Endothelial cell of hepatic sinusoid (primary cell): ENCODE measurements around the gene FOXD4.
"Not testable (repeated sequence)": the region's sequence is repeated elsewhere in the genome, so short reads cannot be mapped to it uniquely, and the experiment has no call there.

Experiments
- in situ Hi-C: cut with HindIII; loops from 2 replicates; pipeline ENCODE4 v1.10.0; 2017; ENCODE audit warnings: low sequenced_read_pairs

The FOXD4 gene

DNA sequence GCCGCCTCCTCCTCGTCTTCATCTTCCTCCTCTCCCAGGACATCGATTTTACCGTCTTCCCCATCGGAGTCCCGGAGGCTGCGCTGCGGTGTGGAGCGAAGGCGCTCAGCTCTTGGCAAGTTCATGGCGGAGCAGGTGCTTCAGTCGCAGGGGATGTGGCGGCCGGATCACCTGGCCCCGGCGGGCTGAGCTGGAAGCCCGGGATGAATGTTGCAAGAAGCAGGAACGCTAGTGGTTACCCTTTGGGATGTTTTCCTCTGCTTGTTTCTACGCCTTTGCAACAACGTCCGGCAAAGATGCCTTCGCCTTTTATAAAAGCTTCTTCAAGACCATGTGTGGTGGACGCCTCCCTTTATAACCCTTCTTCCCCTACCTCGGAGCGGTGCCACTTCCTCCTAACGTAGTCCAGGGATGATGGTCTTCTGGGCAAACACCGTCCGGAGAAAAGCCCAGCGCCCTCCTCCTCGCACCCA lies at the start of gene FOXD4:
Gene FOXD4 (minus strand): TSS at position 423 of the 473 bp plus-strand sequence. CDS start 298 bp downstream, at position 125.
- in situ Hi-C loops: not testable (repeated sequence)

DNA sequence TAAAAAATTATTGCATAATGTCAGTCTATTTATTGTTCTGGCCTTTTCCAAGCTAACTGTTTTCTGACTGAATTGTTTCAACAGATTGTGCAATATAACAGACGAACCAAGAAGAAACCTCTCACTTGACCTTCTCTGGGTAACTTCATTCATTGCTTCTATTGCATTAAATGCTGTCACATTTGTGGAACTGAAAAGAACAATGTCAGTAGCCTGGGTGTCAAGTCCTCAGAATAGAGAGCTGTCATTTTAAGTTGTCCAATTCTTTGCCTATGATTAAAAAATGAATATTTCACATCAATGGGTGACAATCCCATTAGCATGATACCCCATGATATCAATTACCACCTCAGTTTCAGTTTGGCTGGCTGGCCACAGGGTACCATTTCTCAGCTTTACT lies 41.7 kb upstream of the FOXD4 start:
- in situ Hi-C loops: not testable (repeated sequence)

DNA sequence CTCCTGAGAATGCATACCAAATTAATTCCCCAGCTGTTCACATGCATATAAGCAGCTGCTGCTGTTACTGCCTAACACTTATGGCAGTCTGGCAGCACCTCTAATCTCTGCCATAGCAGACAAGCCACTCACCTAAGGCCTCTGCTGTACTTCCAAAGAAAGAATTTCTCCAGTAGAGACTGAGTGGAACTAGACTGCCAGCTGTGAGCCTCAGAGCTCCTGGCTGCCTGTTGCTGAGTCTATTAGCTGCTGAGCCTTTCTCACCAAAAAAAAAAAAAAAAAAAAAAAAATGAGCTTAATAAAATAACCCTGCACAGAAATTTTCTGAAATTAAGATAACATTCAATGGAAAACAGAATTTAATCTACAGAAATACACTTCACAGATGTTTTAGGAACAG lies 33.0 kb upstream of the FOXD4 start:
- in situ Hi-C loops: not testable (repeated sequence)

DNA sequence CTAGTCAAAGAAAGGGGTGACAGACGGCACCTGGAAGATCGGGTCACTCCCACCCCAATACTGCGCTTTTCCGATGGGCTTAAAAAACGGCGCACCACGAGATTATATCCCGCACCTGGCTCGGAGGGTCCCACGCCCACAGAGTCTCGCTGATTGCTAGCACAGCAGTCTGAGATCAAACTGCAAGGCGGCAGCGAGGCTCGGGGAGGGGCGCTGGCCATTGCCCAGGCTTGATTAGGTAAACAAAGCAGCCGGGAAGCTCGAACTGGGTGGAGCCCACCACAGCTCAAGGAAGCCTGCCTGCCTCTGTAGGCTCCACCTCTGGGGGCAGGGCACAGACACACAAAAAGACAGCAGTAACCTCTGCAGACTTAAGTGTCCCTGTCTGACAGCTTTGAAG lies 21.7 kb upstream of the FOXD4 start:
- in situ Hi-C loops: not testable (repeated sequence)

DNA sequence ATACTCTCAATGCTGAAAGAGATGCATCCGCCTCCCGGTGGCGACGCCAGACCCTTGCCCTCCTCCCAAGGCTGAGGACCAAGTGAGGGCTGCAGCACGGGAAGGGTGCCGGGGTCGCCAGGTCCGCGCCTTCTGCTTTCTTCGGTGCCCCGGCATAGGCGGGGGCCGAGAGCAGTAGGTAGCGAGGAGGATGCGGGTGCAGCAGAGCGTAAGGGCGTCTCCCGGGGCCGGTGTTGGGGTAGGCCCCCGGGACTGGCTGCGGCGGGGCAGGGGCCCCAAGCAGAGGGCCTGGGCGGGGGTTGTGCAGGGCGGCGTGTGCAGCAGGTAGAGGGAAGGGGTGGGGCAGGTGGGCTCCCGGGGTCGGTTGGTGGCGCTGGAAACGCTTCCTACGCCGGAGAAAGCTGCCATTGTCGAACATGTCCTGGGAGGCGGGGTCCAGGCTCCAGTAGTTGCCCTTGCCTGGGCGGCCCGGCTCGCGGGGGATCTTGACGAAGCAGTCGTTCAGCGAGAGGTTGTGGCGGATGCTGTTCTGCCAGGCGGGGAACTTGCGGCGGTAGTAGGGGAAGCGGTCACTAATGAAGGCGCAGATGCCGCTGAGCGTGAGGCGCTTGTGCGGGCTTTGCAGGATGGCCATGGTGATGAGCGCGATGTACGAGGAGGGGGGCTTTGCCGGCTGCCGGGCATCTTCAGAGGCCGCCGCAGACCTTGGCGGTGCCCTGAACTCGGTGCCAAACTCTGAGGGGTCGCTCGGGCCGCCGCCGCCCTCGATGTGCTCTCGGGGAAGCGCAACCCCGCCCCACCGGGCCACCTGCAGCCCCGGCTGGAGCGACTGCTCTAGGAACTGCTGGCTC lies 848 bp downstream of the FOXD4 start:
- in situ Hi-C loops: not testable (repeated sequence)

DNA sequence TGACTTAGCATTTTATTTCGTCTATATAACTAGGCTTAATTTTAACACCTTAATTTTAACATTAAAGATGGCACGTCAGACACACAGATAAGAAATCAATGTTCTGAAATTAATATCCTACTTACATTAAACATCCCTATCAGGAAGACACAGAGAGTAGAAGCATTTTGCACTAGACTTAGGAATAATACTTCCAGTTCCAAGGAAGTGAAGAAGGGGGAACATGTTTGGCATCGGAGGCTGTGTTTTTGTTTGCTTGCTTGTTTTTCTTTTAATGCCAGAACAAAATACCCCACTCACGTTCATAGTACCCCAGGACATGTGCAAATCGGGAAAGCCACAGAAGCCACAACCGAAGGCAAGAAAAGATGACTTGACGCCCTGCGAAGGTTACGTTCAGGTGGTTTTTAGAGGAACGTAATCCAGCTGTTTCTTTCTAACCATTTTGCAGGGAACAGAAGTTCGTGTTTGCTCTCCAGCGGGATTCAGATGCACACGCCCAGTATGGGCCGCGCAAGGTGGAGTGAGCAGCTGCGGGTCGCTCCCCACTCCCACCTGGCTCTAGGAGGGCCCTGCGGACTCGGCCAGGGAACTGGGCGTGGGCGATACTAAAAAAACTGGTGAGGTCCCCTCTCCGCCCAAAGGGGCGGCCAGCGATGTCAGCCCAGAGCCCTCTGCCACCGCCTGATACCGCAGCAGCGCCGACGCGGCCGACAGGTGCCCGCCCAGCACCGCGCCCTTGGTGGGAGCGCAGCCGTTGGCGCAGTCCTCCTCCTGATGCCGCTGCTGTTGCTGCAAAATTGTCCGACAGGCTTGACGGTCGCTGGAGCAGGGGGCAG lies 1.8 kb downstream of the FOXD4 start:
- in situ Hi-C loops: not testable (repeated sequence)

DNA sequence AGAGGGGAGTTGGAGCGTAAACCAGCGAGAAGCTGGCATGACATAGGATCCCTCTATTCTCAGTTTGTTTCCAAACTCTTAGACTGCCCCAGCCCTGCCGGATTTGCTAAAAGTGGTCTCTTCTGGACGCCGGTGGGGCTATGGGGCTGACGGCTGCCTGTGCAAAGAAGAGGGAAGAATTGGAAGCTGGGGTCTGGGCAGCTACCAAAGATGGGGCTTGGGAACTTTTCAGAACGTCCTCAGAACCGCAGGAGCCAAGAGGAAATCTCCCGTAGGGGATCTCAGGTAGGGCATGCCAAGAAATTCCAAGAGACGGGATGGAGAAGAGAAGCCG lies 3.1 kb downstream of the FOXD4 start:
- in situ Hi-C loops: not testable (repeated sequence)

DNA sequence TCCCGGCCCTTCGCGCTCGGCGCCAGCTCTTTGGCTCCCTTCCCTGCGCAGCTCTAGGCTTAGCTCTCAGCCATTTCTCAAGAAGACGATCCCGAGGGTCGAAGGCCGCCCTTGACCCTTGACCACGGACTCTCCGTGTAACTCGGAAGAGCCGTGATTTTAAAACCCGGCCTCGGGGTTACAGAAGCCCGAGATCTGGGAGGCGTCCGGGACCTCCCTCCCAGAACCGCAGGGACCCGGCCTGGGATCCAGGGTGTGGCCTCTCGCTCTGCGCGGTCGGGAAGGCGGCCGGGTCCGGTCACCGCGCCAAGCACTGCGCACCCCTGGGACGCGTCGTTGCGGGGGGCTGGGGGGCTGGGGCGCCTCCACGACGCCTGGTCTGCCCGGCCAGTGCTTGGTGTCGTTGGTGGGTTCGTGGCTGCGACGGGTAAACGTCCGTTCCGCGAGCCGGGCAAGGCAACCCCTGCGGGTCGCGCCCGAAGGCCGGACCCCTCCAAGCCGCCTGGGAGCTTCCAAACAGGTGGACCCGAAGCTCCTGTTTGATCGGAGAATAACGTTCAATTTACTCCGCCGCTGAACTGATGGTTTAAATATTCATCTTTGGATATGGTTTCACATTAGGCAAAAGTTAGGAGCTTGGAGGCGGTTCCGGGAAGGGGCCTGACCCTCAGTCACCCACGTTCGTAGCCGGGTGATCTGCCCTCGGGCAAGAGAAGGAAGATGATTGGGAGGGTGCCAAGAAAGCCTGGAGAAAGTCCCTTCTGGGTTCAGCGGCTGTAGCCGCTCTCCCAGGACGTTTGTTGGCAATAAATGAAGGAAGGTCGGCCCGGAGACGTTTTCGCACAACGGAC lies 3.7 kb downstream of the FOXD4 start:
- in situ Hi-C loops: not testable (repeated sequence)

DNA sequence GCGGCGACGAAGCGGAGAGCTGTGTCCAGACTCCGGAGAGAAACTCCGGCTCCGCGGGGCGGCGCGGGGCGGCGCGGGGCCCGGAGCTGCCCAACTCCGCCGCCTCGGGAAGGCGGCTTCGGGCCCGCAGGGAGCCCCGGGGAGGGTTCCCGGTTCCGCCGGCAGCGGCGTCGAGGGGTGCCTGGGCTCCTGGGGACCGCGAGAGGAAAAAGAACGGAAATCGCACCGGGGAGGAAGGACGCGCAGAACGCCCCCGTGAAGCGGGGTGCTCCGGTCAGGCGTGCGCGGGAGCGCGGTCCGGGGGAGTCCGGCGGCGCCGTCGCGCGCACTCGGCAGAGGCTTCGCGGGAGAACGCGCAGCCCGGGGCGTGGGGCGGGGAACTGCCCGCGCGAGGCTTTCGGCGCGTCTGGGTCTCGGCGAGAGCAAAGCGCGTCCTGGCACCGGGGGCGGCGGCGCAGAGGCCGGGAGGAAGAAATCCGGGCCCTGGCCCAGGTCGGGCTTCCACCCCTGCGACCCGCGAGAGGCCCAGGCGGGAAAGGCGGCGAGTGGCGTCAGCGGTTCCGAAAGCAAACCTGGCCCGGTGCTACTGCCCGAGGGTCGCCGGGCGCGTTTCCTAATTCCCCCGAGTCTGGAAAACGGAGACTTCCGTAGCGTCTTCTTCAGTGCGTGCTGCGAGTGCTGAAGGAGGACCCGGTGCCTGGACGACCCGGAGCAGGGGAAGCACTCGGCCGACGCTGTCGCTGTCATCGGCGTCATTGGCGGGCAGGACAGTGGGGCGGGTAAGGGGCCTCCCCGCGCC lies 4.5 kb downstream of the FOXD4 start:
- in situ Hi-C loops: not testable (repeated sequence)

DNA sequence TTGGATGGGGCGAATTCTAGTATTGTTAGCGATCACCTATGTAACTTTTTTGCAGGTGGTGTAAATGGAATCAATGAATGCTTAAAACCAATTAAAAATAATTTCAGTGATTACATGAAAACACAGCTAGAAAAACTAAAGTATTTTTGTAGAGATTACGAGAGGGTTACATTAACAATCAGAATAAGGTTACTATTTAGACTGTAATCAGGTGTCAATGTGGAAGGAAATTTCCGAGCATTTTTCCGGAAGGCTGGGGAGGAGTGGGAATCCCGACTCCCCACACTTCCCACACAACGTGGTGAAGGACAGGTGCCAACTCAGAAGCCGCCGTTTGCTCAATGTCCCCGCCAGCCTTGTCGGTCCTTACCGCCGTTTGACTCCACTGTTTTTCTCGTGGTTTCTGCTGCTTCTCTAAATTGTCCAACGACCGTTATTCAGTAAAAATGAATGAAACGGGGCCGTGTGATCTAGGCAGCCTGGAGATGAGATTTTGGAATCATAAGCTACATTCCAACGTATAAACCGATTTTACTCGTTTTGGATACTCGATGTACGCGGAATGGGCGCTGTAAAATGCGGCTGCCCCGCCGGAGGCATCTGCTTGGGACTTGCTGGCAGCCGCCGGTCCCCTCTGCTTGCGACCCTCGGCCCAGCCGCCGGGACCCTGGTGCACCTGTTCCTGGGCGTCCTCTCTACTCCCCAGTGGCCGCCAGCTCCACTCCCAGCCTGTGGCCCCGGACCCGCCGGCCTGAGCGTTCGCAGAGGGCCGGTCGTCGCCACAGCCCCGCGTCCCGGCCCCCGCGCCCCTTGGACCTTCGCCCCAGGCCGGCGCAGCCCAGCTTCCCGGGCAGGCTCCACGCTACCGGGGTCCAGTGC lies 5.4 kb downstream of the FOXD4 start:
- in situ Hi-C loops: not testable (repeated sequence)

DNA sequence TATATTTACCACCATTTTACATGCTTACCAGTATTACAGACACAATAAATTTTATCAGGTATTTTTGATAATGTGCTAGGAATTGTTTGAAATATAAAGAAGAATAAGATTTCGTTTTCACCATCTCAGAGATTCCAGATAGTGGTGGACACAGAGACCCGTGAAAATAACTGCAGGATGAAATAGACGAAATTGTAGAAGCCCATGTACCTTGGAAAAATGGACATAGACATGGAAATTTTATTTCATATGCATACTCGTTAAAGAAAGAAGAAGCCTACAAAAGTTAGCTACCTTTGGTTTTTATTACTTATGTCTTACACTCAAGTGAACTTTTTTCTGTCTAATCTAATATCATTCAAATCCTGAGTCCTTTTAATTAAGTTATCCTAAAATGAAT lies 7.5 kb downstream of the FOXD4 start:
- in situ Hi-C loops: not testable (repeated sequence)

DNA sequence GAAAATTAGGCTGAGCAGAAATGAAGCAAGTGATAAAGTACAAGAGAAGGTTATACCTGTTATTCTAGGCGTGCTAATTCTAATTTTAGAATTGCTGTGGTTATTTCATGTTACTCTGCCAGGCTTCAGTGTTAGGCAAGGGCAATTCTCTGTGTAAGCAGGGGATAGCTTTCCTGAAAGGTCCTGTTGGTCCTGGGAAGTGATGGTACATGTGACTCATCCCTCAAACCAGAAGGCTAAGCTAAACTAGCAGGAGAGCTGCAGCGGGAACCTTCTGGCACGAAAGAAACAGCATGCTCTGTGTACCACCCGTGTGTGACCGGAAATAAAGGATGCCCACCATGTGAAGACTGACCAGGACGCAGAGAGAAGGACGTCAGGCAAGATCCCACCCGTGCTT lies 8.7 kb downstream of the FOXD4 start:
- in situ Hi-C loops: not testable (repeated sequence)

DNA sequence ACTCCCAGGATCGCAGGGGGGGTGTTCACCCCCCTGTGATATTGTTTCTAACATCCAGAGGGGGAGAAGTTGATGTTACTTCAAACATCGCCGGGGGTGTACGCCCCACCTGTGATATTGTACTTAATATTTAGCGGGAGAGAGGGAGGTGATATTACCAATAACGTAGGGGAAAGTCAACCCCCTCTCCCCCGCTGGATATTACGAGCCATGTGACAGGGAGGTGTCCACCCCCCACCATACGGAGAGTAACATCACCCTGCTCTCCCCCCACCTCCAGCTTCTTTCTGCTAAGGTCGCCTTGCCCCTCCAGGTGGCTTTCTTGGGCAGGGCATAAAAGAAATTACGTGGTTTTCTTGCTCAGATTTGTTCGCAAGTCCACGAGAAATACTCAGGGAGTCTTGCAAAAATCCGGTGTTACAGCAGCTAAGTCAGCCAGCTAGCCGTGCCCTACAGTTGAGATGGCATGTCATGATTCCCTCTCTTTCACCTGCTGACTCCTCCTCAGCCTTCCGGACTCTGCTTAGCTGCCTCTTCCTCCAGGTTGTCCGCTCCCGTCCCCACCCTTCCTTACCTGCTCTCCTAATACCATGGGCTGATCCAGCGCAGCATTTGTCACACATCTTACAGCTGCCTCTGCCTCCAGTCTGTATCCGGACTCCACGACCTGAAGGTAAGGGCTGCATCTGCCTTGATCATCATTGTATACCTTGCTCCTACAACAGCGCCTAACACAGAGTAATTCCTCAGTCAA lies 9.3 kb downstream of the FOXD4 start:
- in situ Hi-C loops: not testable (repeated sequence)

DNA sequence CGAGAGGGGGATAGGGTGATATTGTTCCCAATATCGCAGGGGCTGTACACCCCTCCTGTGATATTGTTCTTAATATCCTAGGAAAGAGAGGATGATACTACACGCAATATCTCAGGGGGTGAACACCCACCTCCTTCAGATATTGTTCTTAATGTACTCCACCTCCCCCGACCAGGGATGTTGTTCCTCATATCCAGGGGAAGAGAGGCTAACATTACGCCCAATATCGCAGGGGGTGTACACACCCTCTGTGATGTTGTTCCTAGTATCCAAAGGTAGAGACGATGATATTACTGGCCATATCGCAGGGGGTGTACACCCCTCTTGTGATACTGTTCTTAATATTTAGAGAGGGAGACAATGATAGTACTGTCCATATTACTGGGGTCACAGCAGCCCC lies 12.2 kb downstream of the FOXD4 start:
- in situ Hi-C loops: not testable (repeated sequence)

DNA sequence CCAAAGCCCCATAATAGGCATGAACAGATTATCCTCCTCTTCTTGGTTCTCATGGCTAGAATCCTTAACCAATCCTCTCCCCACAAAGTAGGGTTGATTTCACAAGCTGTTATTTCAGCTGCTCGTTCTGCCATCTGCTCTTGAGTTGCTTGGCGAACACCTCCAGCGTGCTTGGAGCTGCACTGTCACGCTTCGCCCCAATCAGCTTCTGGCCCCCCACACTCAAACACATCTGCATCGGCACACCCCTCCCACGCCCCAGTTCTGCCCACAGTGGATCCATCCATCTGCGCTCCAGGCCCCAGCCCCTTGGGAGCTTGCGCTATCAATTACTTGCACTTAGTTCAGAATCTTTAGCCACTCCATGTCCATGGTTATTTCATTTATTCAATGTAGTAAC lies 17.8 kb downstream of the FOXD4 start:
- in situ Hi-C loops: not testable (repeated sequence)

DNA sequence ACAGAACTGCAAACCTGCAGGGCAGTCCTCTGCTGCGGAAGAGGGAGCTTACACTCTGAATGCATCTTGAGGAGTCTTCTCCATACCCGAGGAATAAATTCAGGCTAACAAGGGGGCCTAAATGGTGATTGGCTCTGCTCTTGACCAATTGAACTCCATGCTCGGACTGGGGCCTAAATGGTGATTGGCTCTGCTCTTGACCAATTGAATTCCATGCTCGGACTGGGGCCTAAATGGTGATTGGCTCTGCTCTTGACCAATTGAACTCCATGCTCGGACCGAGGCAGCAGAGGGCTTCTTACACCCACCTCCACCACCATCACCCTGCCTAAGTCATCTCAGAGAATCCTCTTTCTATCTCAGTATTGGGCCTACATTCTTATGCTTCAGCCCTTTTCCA lies 18.4 kb downstream of the FOXD4 start:
- in situ Hi-C loops: not testable (repeated sequence)

DNA sequence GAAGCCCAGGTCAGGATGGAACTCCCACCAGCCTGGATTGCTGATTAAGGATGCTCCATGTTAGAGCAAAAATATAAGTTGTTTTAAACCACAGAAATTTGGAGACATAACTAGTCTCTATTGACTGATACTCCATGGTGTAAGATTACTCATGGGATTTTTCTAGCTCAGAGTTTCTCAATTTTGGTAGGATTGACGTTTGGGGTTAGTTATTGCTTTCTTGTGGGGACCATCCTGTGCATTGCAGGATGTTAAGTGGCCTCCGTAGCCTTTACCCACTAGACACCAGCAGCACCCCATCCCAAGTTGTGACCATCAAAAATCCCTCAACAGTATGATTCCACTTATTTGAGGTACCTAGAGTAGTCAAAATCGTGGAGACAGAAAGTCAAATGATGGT lies 19.4 kb downstream of the FOXD4 start:
- in situ Hi-C loops: not testable (repeated sequence)

DNA sequence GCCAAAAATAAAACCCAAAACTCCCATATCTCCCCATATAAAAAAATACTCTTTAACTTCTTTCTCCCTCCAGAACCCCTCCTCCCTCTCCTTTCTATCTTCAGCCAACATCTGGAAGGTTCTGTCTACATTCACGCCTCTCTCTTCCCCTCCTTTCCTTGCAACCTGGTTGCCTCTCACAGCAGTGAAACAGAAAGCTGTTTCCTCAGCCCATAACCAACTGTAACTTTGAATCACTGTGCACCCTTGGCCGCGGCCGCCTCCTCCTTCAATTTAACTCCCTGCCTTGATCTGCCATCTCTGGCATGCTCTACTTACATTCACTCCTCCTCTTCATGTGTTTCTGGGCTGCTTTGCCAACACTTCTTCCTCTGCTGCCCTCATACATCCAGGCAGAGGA lies 23.2 kb downstream of the FOXD4 start:
- in situ Hi-C loops: not testable (repeated sequence)
